GM20431 (cell line): ENCODE results near the gene PIK3CA.
"Not testable (repeated sequence)": the region's sequence is repeated elsewhere in the genome, so short reads cannot be mapped to it uniquely, and the experiment has no call there.

Experiments used
- in situ Hi-C: fragments of 300-500 bp; cut with MseI, MboI; formaldehyde crosslinking; loops from one replicate; pipeline ENCODE4 v1.15.0; 2020; ENCODE audit warnings: low sequenced_read_pairs; ENCODE audit not compliant: unreplicated experiment

Gene PIK3CA

DNA sequence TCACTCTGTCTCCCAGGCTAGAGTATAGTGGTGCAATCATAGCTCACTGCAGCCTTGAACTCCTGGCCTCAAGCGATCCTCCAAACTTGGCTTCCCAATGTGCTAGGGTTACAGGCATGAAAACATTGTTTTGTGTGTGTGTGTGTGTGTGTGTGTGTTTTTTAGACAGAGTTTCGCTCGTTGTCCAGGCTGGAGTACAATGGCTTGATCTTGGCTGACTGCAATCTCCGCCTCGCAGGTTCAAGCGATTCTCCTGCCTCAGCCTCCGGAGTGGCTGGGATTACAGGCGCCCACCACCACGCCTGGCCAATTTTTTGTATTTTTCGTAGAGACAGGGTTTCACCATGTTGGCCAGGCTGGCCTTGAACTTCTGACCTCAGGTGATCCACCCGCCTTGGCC lies 109.6 kb downstream of the PIK3CA start:
- in situ Hi-C loops, result not testable (repeated sequence)

DNA sequence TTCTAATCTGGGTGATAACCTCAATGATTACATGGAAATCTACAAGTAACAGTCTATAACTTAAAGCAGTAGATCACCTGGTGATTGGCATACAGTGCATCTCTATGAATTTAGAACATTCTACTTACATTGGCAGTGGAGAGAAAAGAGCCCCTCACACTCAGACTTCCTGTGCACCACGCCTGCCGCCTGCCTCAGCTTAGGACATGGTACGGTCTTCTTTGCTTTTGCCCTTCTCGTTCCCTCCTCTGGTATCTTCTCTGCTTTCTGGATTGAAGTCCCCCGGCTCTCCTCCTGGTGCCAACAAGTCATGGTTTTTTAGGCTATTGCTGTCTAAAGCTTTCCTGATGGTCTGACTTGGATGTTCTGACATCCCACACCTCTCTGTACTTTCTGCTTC lies 110.7 kb downstream of the PIK3CA start:
- in situ Hi-C loops, result no loop called here

DNA sequence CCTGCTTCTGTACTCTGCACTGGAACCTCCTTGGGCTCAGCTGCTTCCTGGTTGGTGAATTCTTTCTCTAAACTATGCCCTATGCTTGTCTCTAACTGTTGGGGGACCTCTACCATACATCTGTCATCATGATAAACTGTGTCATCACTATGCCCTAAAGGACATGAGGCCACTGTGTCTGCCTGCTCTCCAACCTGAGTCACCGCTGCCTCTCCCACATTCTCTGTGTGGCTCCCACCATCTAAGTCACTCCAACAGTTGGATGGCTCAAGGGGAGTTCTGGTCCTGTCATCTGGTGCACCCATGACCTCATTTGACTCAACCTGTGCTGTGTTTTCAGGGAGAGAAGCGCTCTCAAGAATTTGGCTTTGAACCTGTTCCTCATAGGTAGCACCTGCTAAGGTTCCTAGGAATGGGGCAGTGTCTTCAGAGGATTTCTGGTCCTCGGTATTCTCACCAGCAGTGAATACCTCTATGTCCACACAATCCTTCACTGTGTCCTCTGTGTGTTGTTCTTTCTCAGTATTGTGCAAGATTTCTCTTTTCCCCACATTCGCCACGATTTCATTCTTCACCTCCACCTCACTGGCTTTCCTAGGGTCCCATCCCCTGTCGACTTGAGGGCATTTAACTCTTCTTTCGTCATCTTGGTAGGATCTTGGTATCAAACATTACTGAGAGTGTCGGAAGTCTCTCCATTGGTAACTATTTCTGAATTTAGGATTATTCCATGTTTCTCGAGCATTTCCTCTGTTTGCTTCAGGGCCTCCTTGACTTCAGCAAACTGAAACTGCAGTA lies 112.0 kb downstream of the PIK3CA start:
- in situ Hi-C loops, result not testable (repeated sequence)

DNA sequence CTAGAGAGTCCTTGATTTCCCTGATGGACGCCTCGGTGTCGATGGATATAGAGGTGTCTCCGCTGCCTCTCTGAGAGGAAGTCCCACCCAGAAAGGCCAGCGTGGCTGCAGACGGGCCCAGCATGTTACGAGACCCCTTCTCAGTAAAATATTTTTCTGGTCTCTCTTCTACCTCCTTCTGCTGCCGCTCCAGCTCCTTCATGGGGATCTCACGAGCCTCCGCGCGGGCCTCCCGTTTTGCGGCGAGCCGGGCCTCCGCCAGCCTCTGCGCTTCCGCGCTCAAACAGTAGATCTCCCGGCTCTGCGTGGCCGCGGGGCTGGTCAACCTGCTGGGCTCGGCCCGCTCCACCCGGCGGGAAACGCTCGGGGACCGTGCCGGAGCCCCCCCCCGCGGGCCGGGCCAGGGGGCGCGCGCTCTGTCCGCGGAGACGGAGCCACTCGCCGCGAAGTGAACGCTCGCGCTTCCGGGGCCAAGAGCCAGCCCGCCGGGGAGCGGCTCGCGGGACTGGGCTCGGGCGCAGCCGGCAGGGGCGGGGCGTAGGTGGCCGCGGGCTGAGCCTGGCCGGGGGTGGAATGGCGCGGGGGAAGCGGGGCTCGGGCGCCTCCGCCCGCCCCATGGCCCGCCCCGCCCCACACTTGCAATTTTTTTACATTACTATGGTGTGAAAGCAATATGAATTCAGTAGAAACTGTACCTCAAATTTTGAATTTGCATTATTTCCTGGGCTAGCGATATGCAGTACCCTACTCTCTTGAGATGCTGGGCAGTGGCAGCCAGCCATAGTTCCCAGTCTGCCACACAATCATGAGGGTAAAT lies 113.0 kb downstream of the PIK3CA start:
- in situ Hi-C loops, result no loop called here

DNA sequence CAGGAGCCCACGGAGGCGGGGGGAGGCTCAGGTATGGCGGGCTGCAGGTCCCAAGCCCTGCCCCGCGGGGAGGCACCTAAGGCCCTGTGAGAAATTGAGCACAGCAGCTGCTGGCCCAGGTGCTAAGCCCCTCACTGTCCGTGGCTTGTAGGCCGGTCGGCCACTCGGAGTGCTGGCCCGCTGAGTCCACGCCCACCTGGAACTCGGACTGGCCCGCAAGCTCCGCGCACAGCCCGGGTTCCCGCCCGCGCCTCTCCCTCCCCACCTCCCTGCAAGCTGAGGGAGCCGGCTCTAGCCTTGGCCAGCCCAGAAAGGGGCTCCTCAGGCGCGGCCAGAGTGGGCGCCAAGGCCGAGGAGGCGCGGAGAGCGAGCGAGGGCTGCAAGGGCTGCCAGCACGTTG lies 115.0 kb downstream of the PIK3CA start:
- in situ Hi-C loops, result no loop called here

GRCh38 chr3:179264449-179264848 lies 116.3 kb downstream of the PIK3CA start:
- in situ Hi-C loops, result no loop called here

GRCh38 chr3:179265092-179265491 lies 116.9 kb downstream of the PIK3CA start:
- in situ Hi-C loops, result no loop called here

- in situ Hi-C loops, result no loop called here
These were observed 117.7 kb downstream of the PIK3CA start for GRCh38 chr3:179265875-179266274.

GRCh38 chr3:179266701-179267211 lies 118.6 kb downstream of the PIK3CA start:
- in situ Hi-C loops, result no loop called here

GRCh38 chr3:179268400-179269051 lies 120.4 kb downstream of the PIK3CA start:
- in situ Hi-C loops, result no loop called here

DNA sequence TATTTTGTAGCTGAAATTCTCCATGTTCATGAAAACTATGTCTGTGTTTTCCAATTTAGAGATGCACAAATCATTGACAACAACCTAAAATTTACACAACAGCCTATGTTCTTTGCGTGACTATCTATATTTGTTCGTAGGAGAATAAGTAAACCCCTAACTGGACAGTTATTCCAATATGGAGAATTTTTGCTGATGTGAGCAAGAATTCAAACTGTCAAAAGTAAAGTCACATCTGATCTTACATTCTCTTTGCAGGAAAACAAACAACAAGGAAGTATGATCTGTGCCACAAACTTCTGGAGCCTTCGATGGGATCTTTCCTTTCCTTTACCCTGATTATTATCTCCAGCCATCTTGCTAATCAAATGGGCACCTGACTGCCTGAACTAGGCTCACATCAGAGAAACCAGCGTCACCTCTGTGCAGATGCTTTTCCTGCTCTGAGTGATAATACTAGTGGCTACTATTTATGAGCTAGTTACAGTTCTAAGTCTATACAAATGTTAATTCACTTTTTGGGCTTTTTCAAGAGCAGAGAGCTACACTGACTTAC lies 121.1 kb downstream of the PIK3CA start:
- in situ Hi-C loops, result no loop called here

DNA sequence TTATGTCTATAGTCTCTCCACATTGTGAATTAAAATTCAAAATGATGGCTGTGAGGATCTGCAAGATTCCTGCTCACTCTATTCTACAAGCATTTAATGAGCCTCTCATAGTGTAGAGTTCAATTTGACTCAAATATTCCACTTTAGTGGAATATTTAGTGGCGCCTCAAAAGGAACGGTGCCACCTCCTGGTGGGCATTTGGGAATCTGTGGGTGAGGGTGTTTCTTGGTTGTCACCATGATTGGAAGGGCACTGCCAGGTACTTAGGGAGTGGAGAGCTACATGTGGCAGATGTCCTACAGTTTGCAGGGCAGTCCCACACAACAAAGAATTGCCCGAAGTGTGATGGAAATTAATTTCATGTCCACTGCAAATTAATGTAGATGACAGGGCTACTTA lies 124.2 kb downstream of the PIK3CA start:
- in situ Hi-C loops, result no loop called here

- in situ Hi-C loops, result not testable (repeated sequence)
These were observed 126.3 kb downstream of the PIK3CA start for GRCh38 chr3:179274434-179274833.

DNA sequence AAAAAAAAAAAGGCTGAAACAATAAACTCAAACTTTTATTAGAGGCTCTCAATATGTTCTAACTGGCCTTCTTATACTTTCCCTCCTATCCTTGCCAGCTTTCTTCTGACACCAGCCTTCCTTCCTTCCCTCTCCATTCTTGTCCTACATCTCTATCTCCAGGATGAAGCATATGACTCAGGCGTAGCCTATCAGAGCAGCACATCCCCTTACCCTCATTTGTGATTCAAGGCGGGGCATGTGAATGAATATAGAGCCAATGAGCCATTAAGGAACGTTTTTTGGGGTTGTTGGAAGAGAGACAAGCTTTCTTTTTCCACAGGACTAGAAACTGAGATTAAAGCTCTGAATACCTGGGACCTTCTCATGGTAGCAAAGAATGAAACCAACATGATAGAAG lies 127.8 kb downstream of the PIK3CA start:
- in situ Hi-C loops, result no loop called here

- in situ Hi-C loops, result no loop called here
These were observed 128.6 kb downstream of the PIK3CA start for GRCh38 chr3:179276743-179277142.

GRCh38 chr3:179278151-179278550 lies 130.0 kb downstream of the PIK3CA start:
- in situ Hi-C loops, result no loop called here

DNA sequence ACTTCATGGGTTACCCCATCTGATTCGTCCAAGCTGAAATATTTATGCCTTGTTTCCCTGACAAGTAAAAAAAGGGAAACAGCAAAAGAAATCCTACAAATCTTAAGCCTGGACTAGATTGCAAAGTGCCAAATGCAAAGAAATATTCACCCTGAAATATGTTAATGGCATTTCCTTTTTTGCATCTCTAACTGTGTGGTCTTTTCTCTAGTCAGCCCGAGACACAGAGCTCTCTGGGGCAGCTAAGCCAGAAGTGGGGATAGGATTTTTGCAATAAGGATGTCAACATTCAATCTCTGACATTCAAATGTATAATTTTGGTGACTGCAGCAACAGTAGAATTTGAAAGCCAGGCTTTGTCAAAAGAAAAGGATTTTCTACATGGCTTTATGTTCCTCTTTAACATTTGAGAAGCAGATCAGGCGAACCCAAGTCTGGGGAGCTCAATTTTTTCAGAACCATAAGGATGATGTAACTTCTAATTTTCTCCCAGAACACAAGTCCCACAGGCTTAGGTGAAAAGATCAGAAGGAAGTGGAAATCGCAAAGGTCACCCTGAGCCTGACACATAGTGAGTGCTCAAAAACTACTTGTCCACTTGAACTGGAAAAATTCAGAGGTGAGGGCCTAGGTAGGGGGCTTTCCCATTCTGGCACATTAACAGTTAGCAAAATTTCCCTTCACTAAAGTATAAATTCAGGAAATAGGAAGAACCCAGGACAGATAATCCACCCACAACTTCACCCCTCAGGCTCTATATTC lies 131.0 kb downstream of the PIK3CA start:
- in situ Hi-C loops, result no loop called here

GRCh38 chr3:179279837-179280236 lies 131.7 kb downstream of the PIK3CA start:
- in situ Hi-C loops, result no loop called here

DNA sequence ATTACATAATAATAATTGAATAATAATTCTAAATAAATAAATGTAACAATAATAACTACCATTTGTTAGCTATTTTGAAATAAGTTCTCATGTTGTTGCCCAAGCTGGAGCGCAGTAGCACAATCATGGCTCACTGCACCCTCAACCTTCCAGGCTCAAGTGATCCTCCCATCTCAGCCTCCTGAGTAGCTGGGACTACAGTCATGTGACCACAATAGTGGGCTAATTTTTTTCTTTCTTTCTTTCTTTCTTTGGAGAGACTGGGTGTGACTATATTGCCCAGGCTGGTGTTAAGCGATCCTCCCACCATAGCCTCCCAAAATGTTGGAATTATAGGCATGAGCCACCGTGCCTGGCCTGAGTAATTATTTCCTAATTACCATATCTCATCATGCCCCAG lies 133.7 kb downstream of the PIK3CA start:
- in situ Hi-C loops, result no loop called here

- in situ Hi-C loops, result no loop called here
These were observed 138.2 kb downstream of the PIK3CA start for GRCh38 chr3:179286331-179286730.
